Neuron (in vitro differentiated cells): ENCODE results near the gene ADCY5.

ENCODE experiments used
- H2AFZ ChIP-seq: one replicate; pipeline ENCODE4 v1.6.1; 2013; ENCODE audit warnings: low read depth, mild to moderate bottlenecking, inconsistent platforms, low read length, moderate library complexity
- H3K27me3 ChIP-seq: one replicate; pipeline ENCODE4 v1.6.1; 2013; ENCODE audit warnings: low read length; ENCODE audit not compliant: insufficient read depth
- H3K36me3 ChIP-seq: one replicate; pipeline ENCODE4 v1.6.1; 2013; ENCODE audit warnings: low read length; ENCODE audit not compliant: insufficient read depth
- H3K4me1 ChIP-seq: one replicate; pipeline ENCODE4 v1.6.1; 2013; ENCODE audit warnings: low read length; ENCODE audit not compliant: insufficient read depth
- H3K4me3 ChIP-seq: 2 replicates; pipeline ENCODE4 v1.5.1; 2013; ENCODE audit warnings: mild to moderate bottlenecking, low read length, moderate library complexity
- H3K9me3 ChIP-seq: one replicate; pipeline ENCODE4 v1.6.1; 2013; ENCODE audit warnings: low read length

The ADCY5 gene

GRCh38 chr3:123431658-123432324 is 17.1 kb downstream of the ADCY5 start:
- Histone ChIP-seq H3K27me3 (peaks cover 7% of the 10 kb centered on the region), H2AFZ (no peak overlapping the region), H3K9me3 (no peaks in the 10 kb centered on the region), H3K36me3 (no peaks in the 10 kb centered on the region), H3K4me1 (no peaks in the 10 kb centered on the region), H3K4me3 (no peak overlapping the region)

GRCh38 chr3:123431007-123431657 is 17.8 kb downstream of the ADCY5 start:
- no peaks in the 10 kb centered on the region for H3K4me1 ChIP-seq
- no peaks in the 10 kb centered on the region for H3K36me3 ChIP-seq
- H3K27me3 ChIP-seq = peaks cover 7% of the 10 kb centered on the region
- no peak overlapping the region for H3K4me3 ChIP-seq
- H3K9me3 ChIP-seq = no peaks in the 10 kb centered on the region
- H2AFZ ChIP-seq = no peak overlapping the region

- Histone ChIP-seq H3K36me3 (no peaks in the 10 kb centered on the region), H3K4me3 (no peak overlapping the region), H3K4me1 (no peaks in the 10 kb centered on the region), H3K9me3 (no peaks in the 10 kb centered on the region), H2AFZ (no peak overlapping the region), H3K27me3 (peaks cover 7% of the 10 kb centered on the region)
Measured at GRCh38 chr3:123430266-123430665, 18.6 kb downstream of the ADCY5 start.

- Histone ChIP-seq H3K4me3 (no peak overlapping the region), H2AFZ (no peak overlapping the region), H3K4me1 (no peaks in the 10 kb centered on the region), H3K9me3 (no peaks in the 10 kb centered on the region), H3K36me3 (no peaks in the 10 kb centered on the region), H3K27me3 (peaks cover 8% of the 10 kb centered on the region)
Measured at GRCh38 chr3:123429362-123430125, 19.3 kb downstream of the ADCY5 start.

- Histone ChIP-seq H2AFZ (no peak overlapping the region), H3K27me3 (peaks cover 7% of the 10 kb centered on the region), H3K36me3 (no peaks in the 10 kb centered on the region), H3K4me3 (no peak overlapping the region), H3K9me3 (no peaks in the 10 kb centered on the region), H3K4me1 (no peaks in the 10 kb centered on the region)
Measured at GRCh38 chr3:123424999-123425712, 23.7 kb downstream of the ADCY5 start.

GRCh38 chr3:123424321-123424998 is 24.4 kb downstream of the ADCY5 start:
- Histone ChIP-seq H3K9me3 (no peaks in the 10 kb centered on the region), H3K4me3 (no peak overlapping the region), H3K36me3 (no peaks in the 10 kb centered on the region), H2AFZ (no peak overlapping the region), H3K27me3 (peaks cover 5% of the 10 kb centered on the region), H3K4me1 (no peaks in the 10 kb centered on the region)

- Histone ChIP-seq H3K4me3 (no peak overlapping the region), H3K9me3 (no peaks in the 10 kb centered on the region), H3K27me3 (peaks cover 5% of the 10 kb centered on the region), H3K4me1 (no peaks in the 10 kb centered on the region), H3K36me3 (no peaks in the 10 kb centered on the region), H2AFZ (no peak overlapping the region)
Measured at GRCh38 chr3:123423806-123424205, 25.1 kb downstream of the ADCY5 start.

GRCh38 chr3:123423031-123423430 is 25.9 kb downstream of the ADCY5 start:
- Histone ChIP-seq H2AFZ (no peak overlapping the region), H3K4me1 (no peaks in the 10 kb centered on the region), H3K4me3 (no peak overlapping the region), H3K36me3 (no peaks in the 10 kb centered on the region), H3K27me3 (peaks cover 6% of the 10 kb centered on the region), H3K9me3 (no peaks in the 10 kb centered on the region)

- peaks cover 8% of the 10 kb centered on the region for H3K27me3 ChIP-seq
Measured at GRCh38 chr3:123422457-123422856, 26.4 kb downstream of the ADCY5 start.

GRCh38 chr3:123421353-123422174 is 27.3 kb downstream of the ADCY5 start:
- Histone ChIP-seq H3K9me3 (no peaks in the 10 kb centered on the region), H3K4me3 (no peak overlapping the region), H2AFZ (no peak overlapping the region), H3K36me3 (no peaks in the 10 kb centered on the region), H3K27me3 (peaks cover 11% of the 10 kb centered on the region), H3K4me1 (no peaks in the 10 kb centered on the region)

More at GRCh38 chr3:123422457-123422856, 26.4 kb downstream of the ADCY5 start:
- no peak overlapping the region for H3K4me3 ChIP-seq
- H3K9me3 ChIP-seq = no peaks in the 10 kb centered on the region
- no peak overlapping the region for H2AFZ ChIP-seq
- no peaks in the 10 kb centered on the region for H3K4me1 ChIP-seq
- no peaks in the 10 kb centered on the region for H3K36me3 ChIP-seq

GRCh38 chr3:123420416-123420968 is 28.4 kb downstream of the ADCY5 start:
- H3K27me3 ChIP-seq = peaks cover 11% of the 10 kb centered on the region

More at GRCh38 chr3:123420416-123420968, 28.4 kb downstream of the ADCY5 start:
- Histone ChIP-seq H3K36me3 (no peaks in the 10 kb centered on the region), H2AFZ (no peak overlapping the region), H3K4me1 (no peaks in the 10 kb centered on the region), H3K4me3 (no peak overlapping the region), H3K9me3 (no peaks in the 10 kb centered on the region)
